Pons (tissue), 1 donor: ENCODE data around the gene IQGAP2.
A peak's percentile ranks its signal among the peaks of the same experiment; 100 is the strongest.

Experiments
- DNase-seq: peaks from one replicate; pipeline ENCODE4 v3.0.0-alpha.2; 2016; ENCODE audit warnings: low spot score

IQGAP2 gene

GRCh38 chr5:76608833-76609232 lies 205.7 kb downstream of the IQGAP2 start:
- DNase-seq, result no peak

GRCh38 chr5:76610196-76610595 lies 207.1 kb downstream of the IQGAP2 start:
- no peak for DNase-seq

- DNase-seq, result no peak
These were observed 209.9 kb downstream of the IQGAP2 start for GRCh38 chr5:76612942-76613341.

- no peak for DNase-seq
These were observed 212.7 kb downstream of the IQGAP2 start for GRCh38 chr5:76615759-76616158.

- no peak for DNase-seq
These were observed 213.1 kb downstream of the IQGAP2 start for GRCh38 chr5:76616206-76616605.

- DNase-seq, result no peak
These were observed 214.1 kb downstream of the IQGAP2 start for GRCh38 chr5:76617229-76617628.

- DNase-seq, result no peak
These were observed 214.6 kb downstream of the IQGAP2 start for GRCh38 chr5:76617675-76618074.

GRCh38 chr5:76620166-76620565 lies 217.1 kb downstream of the IQGAP2 start:
- DNase-seq, result no peak

GRCh38 chr5:76622076-76622475 lies 219.0 kb downstream of the IQGAP2 start:
- DNase-seq, result no peak

GRCh38 chr5:76622973-76623596 lies 220.0 kb downstream of the IQGAP2 start, which contains the start of gene F2RL2:
TSS of gene F2RL2 (minus strand) at chr5:76623403. CDS start at chr5:76623230, 173 bp downstream.
- no peak for DNase-seq

- DNase-seq, result no peak
These were observed 222.2 kb downstream of the IQGAP2 start for GRCh38 chr5:76625087-76625815.

- no peak for DNase-seq
These were observed 223.7 kb downstream of the IQGAP2 start for GRCh38 chr5:76626738-76627137.

- no peak for DNase-seq
These were observed 231.6 kb downstream of the IQGAP2 start for GRCh38 chr5:76634661-76635060.

- DNase-seq, result no peak
These were observed 234.4 kb downstream of the IQGAP2 start for GRCh38 chr5:76637490-76637889.

- no peak for DNase-seq
These were observed 235.4 kb downstream of the IQGAP2 start for GRCh38 chr5:76638479-76638878.

GRCh38 chr5:76641514-76642120 lies 238.5 kb downstream of the IQGAP2 start:
- DNase-seq, result peak; percentile 64

- DNase-seq, result no peak
These were observed 239.4 kb downstream of the IQGAP2 start for GRCh38 chr5:76642390-76643040.

- no peak for DNase-seq
These were observed 240.3 kb downstream of the IQGAP2 start for GRCh38 chr5:76643371-76643770.

GRCh38 chr5:76649140-76649539 lies 246.1 kb downstream of the IQGAP2 start:
- no peak for DNase-seq

GRCh38 chr5:76652809-76653414 lies 249.8 kb downstream of the IQGAP2 start:
- no peak for DNase-seq

GRCh38 chr5:76657091-76657490 lies 254.0 kb downstream of the IQGAP2 start:
- no peak for DNase-seq

- DNase-seq, result no peak
These were observed 254.7 kb downstream of the IQGAP2 start for GRCh38 chr5:76657683-76658311.
